ENCODE measurements around the gene TRIP13.
"Not testable (repeated sequence)": the region's sequence is repeated elsewhere in the genome, so short reads cannot be mapped to it uniquely, and the experiment has no call there.

Gene TRIP13, protein sequence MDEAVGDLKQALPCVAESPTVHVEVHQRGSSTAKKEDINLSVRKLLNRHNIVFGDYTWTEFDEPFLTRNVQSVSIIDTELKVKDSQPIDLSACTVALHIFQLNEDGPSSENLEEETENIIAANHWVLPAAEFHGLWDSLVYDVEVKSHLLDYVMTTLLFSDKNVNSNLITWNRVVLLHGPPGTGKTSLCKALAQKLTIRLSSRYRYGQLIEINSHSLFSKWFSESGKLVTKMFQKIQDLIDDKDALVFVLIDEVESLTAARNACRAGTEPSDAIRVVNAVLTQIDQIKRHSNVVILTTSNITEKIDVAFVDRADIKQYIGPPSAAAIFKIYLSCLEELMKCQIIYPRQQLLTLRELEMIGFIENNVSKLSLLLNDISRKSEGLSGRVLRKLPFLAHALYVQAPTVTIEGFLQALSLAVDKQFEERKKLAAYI

GRCh38 chr5:892394-893136 is at the start of gene TRIP13, which contains the start of gene BRD9:
Gene TRIP13, plus strand, starts transcription at chr5:892884. Its CDS starts 115 bp downstream, at chr5:892999.
Gene BRD9, minus strand, starts transcription at chr5:892801. Its CDS starts 144 bp downstream, at chr5:892657.
- DNase-seq = peak; percentile 61 to 67

DNA sequence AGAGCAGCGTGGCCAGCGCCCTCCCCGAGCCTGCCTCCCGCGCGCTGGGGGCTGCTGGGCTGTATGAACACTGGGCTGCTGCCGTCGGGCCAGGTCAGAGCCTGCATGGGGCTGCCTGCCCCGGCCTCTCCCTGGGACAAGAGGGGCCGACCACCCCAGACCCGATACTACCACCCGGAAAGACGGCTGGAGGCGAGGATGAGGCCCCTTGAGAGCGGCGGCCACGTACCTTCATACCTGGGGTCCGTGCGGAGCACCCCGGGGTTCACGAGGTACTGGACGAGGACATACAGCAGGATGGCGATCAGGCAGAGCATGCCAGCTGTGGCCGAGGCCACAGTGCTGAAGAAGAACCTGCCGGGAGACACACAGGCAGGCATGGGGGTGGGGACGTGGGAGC is 49.3 kb upstream of the TRIP13 start:
- DNase-seq = not testable (repeated sequence)

GRCh38 chr5:843926-844325 is 48.8 kb upstream of the TRIP13 start:
- DNase-seq = not testable (repeated sequence)

DNA sequence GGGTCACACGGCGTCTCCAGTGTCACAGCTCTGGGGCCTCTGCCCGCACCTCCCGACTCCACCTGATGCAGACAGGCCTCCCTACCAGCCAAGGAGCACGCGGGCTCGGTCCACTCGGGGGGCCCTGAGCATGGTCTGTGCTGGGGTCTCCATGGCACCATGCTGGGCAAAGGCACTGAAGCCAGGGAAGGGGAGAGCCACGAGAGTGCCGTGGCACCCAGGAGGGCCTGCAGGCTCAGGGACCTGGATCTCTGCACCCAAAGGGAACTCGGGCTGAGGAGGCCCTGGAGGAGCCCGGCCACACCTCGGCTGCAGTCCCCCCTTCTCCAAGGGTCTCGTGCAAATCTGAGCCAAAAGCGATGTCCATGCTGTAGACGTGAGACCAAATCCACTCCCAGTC is 48.3 kb upstream of the TRIP13 start:
- not testable (repeated sequence) for DNase-seq

DNA sequence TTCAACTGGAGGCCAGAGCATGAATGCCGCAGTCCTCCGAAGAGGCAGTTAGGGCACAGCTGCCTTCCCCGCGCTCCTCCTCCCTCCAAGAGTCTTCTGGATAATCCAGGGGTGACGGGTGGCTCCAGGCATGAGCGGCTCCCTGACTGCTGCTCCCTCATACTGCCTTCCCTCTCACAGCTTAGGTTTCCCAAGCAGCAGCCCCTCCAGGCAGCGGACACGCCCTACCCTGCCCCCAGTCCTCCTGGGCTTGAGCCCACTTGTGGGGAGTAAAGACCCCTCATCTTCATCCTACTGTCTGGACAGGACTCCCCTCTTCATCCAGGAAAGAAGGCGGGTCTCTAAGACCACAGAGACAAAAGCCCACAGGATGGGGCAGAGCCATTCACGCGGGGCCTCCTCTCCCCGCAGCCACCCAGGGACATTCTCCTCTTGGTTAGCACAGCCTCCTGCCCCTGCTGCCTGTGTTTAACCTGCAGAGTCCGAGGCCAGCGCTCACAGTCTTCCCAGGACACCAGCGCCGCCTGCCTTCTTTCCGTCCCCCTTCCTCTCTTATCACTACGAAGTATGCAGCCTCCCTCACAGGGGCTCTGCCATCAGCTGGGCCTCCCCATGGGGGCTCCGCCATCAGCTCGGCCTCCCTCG is 47.5 kb upstream of the TRIP13 start:
- DNase-seq = not testable (repeated sequence)

GRCh38 chr5:845676-846601 is 46.7 kb upstream of the TRIP13 start:
- not testable (repeated sequence) for DNase-seq

GRCh38 chr5:846602-847091 is 46.0 kb upstream of the TRIP13 start:
- DNase-seq = not testable (repeated sequence)

- DNase-seq = not testable (repeated sequence)
These were observed 45.5 kb upstream of the TRIP13 start for GRCh38 chr5:847212-847611.

- DNase-seq = not testable (repeated sequence)
These were observed 44.9 kb upstream of the TRIP13 start for GRCh38 chr5:847736-848135.

DNA sequence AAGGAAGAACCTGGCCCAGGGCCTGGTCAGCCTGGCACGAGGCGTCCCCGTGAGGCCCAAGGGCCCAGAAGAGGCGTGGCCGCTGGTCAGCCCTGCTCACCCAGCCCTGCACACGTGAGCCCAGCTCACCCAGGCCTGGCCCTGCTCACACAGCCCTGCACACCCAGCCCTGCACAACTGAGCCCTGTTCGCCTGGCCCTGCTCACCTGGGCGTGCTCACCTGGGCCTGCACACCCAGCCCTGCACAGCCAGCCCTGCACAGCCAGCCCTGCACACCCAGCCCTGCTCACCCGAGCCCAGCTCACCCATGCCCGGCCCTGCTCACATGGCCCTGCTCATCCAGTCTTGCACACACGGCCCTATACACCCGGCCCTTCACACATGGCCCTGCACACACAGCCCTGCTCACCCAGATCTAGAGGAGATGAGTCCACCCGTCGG is 44.0 kb upstream of the TRIP13 start:
- DNase-seq = no peak

- DNase-seq = no peak
These were observed 42.9 kb upstream of the TRIP13 start for GRCh38 chr5:849651-850301.

GRCh38 chr5:850511-851006 is 42.1 kb upstream of the TRIP13 start, which contains the start of gene ZDHHC11:
Gene ZDHHC11, minus strand, starts transcription at chr5:850986. Its CDS starts 384 bp downstream, at chr5:850602.
- no peak for DNase-seq

GRCh38 chr5:851076-851475 is 41.6 kb upstream of the TRIP13 start:
- DNase-seq = no peak

DNA sequence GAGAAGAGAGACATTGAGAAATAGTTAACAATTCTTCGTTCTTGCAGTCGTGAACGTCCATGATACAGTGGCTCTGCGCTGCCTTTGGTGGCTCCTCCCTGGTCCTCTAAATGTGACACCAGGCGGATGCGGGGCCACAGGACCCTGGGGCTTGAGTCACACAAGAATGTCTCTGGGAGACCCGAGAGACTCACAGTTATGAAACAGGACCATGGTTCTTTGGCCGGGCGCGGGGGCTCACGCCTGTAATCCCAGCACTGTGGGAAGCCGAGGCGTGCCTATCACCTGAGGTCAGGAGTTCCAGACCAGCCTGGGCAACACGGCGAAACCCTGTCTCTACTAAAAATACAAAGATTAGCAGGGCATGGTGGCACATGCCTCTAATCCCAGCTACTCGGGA is 41.1 kb upstream of the TRIP13 start:
- DNase-seq = no peak

DNA sequence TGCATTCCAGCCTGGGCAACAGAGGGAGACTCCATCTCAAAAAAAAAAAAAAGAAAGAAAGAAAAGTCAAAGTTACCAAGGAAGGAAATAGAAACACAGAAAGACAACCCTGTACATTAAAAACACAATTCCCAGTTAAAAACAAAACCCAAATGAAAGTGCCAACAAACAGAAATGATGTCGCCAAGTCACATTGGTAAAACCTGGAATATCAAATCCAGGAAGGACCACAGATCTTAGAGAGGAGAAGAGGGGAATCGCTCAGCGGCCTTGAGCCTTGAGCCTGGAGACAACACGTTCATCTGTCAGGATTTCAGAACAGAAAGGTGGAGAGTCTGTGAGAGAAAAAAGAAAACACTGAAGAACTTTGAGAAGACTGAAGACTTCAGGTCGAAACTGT is 40.7 kb upstream of the TRIP13 start:
- no peak for DNase-seq

GRCh38 chr5:852431-853401 is 40.0 kb upstream of the TRIP13 start:
- no peak for DNase-seq

DNA sequence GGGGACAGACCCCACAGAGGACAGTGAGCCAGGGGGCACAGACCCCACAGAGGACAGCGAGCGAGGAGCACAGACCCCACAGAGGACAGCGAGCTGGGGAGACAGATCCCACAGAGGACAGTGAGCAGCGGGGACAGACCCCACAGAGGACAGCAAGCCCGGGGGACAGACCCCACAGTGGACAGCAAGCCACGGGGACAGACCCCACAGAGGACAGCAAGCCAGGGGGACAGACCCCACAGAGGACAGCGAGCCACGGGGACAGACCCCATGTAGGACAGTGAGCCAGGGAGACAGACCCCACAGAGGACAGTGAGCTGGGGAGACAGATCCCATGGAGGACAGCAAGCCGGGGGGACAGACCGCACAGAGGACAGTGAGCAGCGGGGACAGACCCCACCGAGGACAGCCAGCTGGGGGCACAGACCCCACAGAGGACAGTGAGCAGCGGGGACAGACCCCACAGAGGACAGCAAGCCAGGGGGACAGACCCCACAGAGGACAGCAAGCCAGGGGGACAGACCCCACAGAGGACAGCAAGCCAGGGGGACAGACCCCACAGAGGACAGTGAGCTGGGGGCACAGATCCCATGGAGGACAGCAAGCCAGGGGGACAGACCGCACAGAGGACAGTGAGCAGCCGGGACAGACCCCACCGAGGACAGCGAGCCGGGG is 39.1 kb upstream of the TRIP13 start:
- DNase-seq = not testable (repeated sequence)

GRCh38 chr5:854217-854616 is 38.5 kb upstream of the TRIP13 start:
- no peak for DNase-seq
